ENCODE measurements around the gene TGM4. TPM values are rescaled to one million over a fixed set of nuclear protein-coding genes. Genes with fewer than 3 reads are reported as not detected.

TGM4 gene
- total RNA-seq, 1 experiment from 2014 or later = 0.61 TPM

DNA sequence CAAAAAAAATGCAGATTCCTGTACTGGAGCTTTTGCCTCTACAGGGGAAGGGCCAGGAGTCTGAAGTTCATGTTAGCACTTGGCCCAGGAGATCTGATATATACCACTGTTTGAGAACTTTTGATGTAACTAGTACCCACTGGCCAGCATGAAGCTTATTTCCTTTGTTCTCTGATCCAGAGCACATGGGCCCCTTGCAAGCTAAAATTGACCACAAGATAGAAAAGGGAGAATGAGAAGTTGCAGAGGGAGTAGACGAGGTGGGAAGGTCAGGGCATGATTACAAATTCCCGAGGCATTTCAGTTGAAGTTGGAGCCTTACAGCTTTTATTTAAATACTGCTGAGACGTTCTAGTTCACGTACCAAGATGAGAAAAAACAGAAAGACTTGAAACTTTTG lies 28.2 kb downstream of the TGM4 start:
- TF ChIP-seq EZH2 (IDR thresholded peaks at IDR 0.05; ENCODE audit: low read depth) = no peak
- TF ChIP-seq, protein P1, sequence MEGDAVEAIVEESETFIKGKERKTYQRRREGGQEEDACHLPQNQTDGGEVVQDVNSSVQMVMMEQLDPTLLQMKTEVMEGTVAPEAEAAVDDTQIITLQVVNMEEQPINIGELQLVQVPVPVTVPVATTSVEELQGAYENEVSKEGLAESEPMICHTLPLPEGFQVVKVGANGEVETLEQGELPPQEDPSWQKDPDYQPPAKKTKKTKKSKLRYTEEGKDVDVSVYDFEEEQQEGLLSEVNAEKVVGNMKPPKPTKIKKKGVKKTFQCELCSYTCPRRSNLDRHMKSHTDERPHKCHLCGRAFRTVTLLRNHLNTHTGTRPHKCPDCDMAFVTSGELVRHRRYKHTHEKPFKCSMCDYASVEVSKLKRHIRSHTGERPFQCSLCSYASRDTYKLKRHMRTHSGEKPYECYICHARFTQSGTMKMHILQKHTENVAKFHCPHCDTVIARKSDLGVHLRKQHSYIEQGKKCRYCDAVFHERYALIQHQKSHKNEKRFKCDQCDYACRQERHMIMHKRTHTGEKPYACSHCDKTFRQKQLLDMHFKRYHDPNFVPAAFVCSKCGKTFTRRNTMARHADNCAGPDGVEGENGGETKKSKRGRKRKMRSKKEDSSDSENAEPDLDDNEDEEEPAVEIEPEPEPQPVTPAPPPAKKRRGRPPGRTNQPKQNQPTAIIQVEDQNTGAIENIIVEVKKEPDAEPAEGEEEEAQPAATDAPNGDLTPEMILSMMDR (conservative IDR thresholded peaks at IDR 0.05) = no peak
- Histone ChIP-seq H2AFZ (no peak overlapping the region), H3K4me3 (no peak overlapping the region), H3K9me2 (ENCODE audit: insufficient read depth) (no peaks in the 10 kb centered on the region), H3K4me2 (no peak overlapping the region), H3K4me1 (replicated peaks; ENCODE audit: insufficient read depth) (no peaks in the 10 kb centered on the region), H3K9me3 (ENCODE audit: insufficient read depth, low read depth) (no peaks in the 10 kb centered on the region), H3K27ac (no peak overlapping the region), H3K36me3 (ENCODE audit: low read depth) (no peaks in the 10 kb centered on the region), H4K20me1 (ENCODE audit: insufficient read depth) (no peaks in the 10 kb centered on the region), H3K79me2 (ENCODE audit: low read depth) (no peaks in the 10 kb centered on the region), H3F3A (ENCODE audit: insufficient read depth, low read depth) (no peaks in the 10 kb centered on the region), H3K27me3 (ENCODE audit: insufficient read depth, low read depth) (no peaks in the 10 kb centered on the region)
- POLR2A ChIA-PET (ENCODE audit: unreplicated experiment) = interaction anchor here (0.6 kb wide), 1 partner anchor 972 kb away, joined by 4 read pairs; no protein-coding TSS in a partner anchor
- intact Hi-C loops (cut with micrococcal nuclease; ENCODE audit: unreplicated experiment) = no loop called here
- CTCF ChIA-PET = no interaction called here
- no peak for DNase-seq
- no TSS peak for BruUV-seq (replicated peaks)

- no TSS peak for BruUV-seq (replicated peaks)
- H3K9me3 ChIP-seq (ENCODE audit: insufficient read depth, low read depth) = no peaks in the 10 kb centered on the region
- TF ChIP-seq, protein P1 (conservative IDR thresholded peaks at IDR 0.05) = no peak
- no peak for TF ChIP-seq EZH2 (IDR thresholded peaks at IDR 0.05; ENCODE audit: low read depth)
- DNase-seq = no peak
- no peaks in the 10 kb centered on the region for H3K79me2 ChIP-seq (ENCODE audit: low read depth)
- ChIA-PET CTCF (no interaction called here), POLR2A (ENCODE audit: unreplicated experiment) (no interaction called here)
- no peaks in the 10 kb centered on the region for H3F3A ChIP-seq (ENCODE audit: insufficient read depth, low read depth)
- no peak overlapping the region for H2AFZ ChIP-seq
- no peaks in the 10 kb centered on the region for H3K9me2 ChIP-seq (ENCODE audit: insufficient read depth)
- no peak overlapping the region for H3K27ac ChIP-seq
- no peak overlapping the region for H3K4me3 ChIP-seq
- H3K4me2 ChIP-seq = no peak overlapping the region
- H3K27me3 ChIP-seq (ENCODE audit: insufficient read depth, low read depth) = no peaks in the 10 kb centered on the region
- no peaks in the 10 kb centered on the region for H4K20me1 ChIP-seq (ENCODE audit: insufficient read depth)
- no peaks in the 10 kb centered on the region for H3K36me3 ChIP-seq (ENCODE audit: low read depth)
- intact Hi-C loops (cut with micrococcal nuclease; ENCODE audit: unreplicated experiment) = no loop called here
- H3K4me1 ChIP-seq (replicated peaks; ENCODE audit: insufficient read depth) = no peaks in the 10 kb centered on the region
Measured at GRCh38 chr3:44903314-44903713, 28.9 kb downstream of the TGM4 start.

- Histone ChIP-seq H3K9me3 (ENCODE audit: insufficient read depth, low read depth) (no peaks in the 10 kb centered on the region), H3K4me1 (replicated peaks; ENCODE audit: insufficient read depth) (no peaks in the 10 kb centered on the region), H3K36me3 (ENCODE audit: low read depth) (no peaks in the 10 kb centered on the region), H3K27ac (no peak overlapping the region), H3K4me2 (no peak overlapping the region), H3K9me2 (ENCODE audit: insufficient read depth) (no peaks in the 10 kb centered on the region), H3F3A (ENCODE audit: insufficient read depth, low read depth) (no peaks in the 10 kb centered on the region), H3K79me2 (ENCODE audit: low read depth) (no peaks in the 10 kb centered on the region), H4K20me1 (ENCODE audit: insufficient read depth) (no peaks in the 10 kb centered on the region), H3K27me3 (ENCODE audit: insufficient read depth, low read depth) (no peaks in the 10 kb centered on the region), H2AFZ (no peak overlapping the region), H3K4me3 (no peak overlapping the region)
- no TSS peak for BruUV-seq (replicated peaks)
- POLR2A ChIA-PET (ENCODE audit: unreplicated experiment) = no interaction called here
- CTCF ChIA-PET = no interaction called here
- DNase-seq = no peak
- TF ChIP-seq, protein P1 (conservative IDR thresholded peaks at IDR 0.05) = no peak
- TF ChIP-seq EZH2 (IDR thresholded peaks at IDR 0.05; ENCODE audit: low read depth) = no peak
- intact Hi-C loops (cut with micrococcal nuclease; ENCODE audit: unreplicated experiment) = no loop called here
Measured at GRCh38 chr3:44903751-44904150, 29.3 kb downstream of the TGM4 start.
